NCI-H1048 (cell line): Measurements from ENCODE around the gene BMPR1A.
"Not testable (repeated sequence)": the region's sequence is repeated elsewhere in the genome, so short reads cannot be mapped to it uniquely, and the experiment has no call there.

ENCODE experiments used
- DNase-seq: peaks from one replicate; lab custom pipeline; 2025; lab: John Stamatoyannopoulos, UW

Gene BMPR1A

DNA sequence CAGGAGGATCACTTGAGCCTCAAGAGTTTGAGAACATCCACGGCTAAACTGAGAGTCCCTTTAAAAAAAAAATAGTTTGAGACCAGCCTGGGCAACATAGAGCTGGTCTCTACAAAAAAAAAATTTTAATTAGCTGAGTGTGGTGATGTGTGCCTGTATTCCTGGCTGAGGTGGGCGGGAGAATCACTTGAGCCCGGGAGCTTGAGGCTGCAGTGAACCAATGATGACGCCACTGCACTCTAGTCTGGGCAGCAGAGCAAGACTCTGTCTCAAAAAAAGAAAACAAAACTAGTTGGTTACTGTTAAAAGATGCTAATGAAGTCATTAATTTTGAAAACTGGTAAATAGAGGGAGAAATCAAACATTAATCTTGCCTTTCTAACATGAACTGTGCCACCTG lies 124.6 kb downstream of the BMPR1A start:
- no peak for DNase-seq

DNA sequence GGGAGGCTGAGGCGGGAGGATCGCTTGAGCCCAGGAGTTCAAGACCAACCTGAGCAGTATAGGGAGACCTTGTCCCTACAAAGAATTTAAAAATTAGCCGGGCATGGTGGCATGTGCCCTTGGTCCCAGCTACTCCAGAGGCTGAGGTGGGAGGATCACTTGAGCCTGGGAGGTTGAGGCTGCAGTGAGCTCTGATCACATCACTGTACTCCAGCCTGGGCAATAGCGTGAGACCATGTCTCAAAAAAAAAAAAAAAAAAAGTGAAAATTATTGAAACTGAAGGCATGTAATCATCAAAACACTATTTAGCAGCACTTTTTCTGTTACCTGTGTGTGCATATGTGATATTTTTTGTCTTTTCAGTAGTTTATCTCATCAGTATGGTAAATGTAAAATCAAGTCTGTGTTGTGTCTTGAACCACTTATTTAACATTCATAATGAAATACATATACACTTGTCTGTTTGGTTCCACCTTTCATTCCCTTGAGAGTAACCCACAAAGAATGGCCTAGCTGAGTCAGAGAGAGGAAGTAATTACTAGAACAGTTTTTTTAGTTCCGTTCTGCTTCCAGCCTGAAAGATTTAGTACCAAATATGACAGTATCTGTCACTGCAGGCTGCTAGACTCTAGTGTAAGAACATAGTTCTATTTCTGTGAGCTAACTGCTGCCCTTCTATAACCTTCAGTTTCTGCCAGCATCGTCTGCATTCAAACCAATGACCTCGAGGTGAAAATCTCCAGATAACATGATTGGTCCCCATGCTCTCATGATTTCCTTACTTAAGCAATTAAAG lies 132.4 kb downstream of the BMPR1A start:
- no peak for DNase-seq

DNA sequence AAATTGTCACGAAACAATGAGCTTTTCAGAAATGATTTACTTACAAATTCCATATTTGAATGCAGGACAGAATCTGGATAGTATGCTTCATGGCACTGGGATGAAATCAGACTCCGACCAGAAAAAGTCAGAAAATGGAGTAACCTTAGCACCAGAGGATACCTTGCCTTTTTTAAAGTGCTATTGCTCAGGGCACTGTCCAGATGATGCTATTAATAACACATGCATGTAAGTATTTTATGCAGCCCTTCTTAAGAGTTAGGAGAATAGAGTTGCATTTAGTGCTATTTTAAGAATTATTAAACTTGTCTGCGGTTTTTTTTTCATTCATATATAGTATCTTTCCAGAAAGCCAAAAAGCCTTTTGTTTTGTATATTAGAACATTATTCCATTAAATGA lies 133.6 kb downstream of the BMPR1A start:
- no peak for DNase-seq

- no peak for DNase-seq
Observed at GRCh38 chr10:86898511-86898910, 142.1 kb downstream of the BMPR1A start.

- DNase-seq = no peak
Observed at GRCh38 chr10:86899132-86899531, 142.7 kb downstream of the BMPR1A start.

DNA sequence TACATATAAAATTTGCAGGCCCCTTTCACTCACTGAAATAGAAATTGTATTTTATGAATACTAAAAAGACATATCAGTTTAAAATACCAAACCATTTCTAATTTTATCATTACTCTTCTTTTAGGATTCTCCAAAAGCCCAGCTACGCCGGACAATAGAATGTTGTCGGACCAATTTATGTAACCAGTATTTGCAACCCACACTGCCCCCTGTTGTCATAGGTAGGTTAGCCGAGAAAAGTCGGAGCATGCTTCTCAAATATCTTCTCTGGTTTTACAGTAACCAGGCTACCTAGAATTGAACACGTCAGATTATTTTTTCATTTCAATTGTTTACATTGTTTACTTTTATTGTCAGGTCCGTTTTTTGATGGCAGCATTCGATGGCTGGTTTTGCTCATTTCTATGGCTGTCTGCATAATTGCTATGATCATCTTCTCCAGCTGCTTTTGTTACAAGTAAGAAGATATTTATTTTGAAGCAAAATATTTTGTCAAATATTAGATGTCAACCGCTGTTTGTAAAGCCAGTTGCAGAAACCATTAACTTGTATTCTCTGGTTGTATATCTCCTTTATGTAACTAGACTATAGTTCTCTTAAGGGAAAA lies 143.4 kb downstream of the BMPR1A start:
- no peak for DNase-seq

- no peak for DNase-seq
Observed at GRCh38 chr10:86900955-86901354, 144.5 kb downstream of the BMPR1A start.

DNA sequence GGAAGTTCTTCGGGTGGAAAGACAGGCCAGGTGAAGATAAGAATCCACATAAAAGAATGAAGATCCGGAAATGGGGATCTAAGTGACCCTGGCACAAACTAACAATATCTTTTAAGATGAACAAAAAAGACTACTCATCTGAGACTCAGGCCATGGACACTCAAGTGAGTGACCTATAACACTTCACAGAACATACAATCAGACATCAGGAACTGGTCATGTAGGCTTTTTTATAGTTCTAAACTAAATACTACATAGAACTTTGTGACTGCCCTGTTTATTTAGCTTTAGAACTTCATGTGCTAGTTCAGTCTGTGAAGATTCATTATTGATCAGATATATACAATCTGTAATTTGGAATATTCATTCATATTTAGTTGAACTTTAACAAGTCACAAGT lies 148.2 kb downstream of the BMPR1A start:
- DNase-seq = no peak

GRCh38 chr10:86905429-86905828 lies 149.0 kb downstream of the BMPR1A start:
- no peak for DNase-seq

GRCh38 chr10:86914734-86915133 lies 158.3 kb downstream of the BMPR1A start:
- no peak for DNase-seq

DNA sequence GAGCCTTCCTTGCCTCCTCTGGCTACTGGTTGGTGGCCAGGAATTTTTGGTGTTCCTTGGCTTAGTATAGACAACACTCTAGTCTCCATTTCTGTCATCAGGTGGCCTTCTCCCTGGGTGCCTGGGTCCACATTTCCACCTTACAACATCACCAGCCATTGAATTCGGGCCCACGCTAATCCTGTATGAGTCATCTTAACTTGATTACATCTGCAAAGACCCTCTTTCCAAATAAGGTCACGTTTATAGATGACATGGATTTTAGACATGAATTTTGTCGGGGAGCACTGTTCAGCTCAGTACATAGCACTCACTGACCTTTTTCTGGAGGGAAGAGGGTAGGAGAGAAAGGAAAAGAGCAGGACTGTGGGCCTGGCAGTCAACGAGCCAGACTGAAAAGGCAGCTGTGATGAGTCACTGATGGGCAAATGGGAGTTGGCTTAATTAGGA lies 161.6 kb downstream of the BMPR1A start:
- DNase-seq = no peak

DNA sequence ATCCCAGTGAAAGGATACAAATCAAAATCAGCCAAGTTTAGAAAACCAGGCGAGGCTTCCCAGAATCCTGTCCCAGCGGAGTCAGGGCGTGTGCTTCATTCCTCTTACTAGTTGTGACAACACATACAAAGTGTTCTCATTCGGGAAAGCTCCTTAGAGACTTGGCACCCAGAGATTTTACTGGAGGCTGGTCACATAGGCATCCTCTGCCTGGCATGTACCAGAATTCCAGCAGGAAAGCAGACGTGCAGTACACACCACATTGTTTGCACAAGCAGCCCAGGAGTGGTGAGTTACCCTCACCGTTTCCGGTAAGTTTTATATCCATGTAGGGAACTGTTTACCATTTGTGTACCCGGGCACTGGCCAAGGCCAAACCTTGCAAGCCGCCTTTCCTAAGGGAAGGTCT lies 166.1 kb downstream of the BMPR1A start:
- no peak for DNase-seq

DNA sequence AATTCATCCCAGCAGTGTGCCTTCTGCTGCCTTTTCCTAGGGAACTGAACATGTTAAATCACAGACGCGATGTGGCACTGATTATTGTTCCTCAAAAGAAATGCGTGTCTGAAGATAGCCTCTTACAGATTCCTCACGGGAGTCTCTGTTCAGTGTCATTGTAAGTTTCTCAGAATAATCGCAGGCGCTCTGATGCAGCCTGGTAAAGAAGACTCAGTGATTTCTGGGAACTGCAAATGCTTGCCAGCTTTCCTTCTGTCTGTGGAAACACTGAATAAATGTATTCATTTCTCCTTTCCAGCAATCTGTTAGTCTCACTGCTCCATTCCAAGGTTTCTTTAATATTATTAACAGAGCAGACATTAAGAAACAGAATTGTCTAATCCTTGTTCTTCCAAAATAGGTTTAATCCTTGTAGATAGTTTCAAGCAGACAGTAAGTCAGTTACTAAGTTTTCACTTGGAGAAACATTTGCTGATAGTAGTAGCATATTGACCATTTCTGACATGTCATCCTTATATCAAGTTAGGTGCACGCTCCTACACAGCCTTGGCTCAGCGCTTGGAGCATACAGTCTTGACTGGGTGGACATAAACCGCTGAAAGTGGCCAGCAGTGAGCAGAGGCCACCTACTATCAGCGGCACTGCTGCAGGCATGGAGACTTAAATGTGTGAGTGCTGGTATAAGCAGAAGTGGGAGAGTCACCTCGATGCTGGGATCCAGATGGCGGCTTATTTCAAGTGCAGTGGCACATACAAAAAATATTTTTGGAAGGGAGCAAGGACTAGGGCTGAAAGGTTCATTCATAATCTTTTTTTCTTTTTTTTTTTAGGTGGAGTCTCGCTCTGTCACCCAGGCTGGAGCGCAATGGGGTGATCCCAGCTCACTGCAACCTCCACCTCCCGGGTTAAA lies 173.3 kb downstream of the BMPR1A start:
- no peak for DNase-seq

DNA sequence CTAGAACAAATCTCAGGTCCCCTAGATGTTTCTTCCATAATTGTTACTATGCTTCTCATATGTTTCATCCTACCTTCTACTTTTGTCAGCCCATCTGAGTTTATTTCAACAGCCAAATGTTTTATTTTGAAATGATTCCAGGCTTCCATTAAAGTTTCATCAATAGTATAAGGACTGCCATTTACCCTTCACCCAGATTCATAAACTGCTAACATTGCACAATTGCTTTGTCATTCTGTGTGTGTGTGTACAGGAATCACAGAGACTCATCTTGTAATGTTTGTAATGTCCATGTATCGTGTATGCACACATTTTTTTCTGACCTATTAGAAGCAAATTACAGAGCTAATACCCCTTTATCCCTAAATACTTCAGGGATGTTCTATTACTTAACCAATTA lies 175.5 kb downstream of the BMPR1A start:
- DNase-seq = no peak

GRCh38 chr10:86932674-86933073 lies 176.3 kb downstream of the BMPR1A start:
- no peak for DNase-seq

DNA sequence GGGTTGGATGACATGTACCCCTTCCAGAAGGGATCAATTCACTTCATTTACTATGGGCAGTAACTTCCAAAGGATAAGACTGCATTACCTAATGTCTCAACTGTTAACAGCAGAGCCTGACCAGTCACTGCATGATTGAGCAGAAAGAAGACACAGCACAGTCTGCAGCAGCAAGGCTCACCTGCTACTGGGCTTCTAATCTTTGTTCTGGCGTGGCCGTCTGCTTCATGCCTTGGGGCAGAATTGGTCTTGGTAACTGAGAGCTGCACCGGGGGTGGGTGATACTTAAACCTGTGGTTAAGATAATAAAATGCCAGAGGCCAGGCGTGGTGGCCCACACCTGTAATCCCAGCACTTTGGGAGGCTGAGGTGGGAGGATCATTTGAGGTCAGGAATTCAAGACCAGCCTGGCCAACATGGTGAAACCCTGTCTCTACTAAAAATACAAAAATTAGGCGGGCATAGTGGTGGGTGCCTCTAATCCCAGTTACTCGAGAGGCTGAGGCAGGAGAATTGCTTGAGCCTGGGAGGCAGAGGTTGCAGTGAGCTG lies 177.8 kb downstream of the BMPR1A start:
- not testable (repeated sequence) for DNase-seq

GRCh38 chr10:86936661-86937501 lies 180.5 kb downstream of the BMPR1A start:
- DNase-seq = no peak

DNA sequence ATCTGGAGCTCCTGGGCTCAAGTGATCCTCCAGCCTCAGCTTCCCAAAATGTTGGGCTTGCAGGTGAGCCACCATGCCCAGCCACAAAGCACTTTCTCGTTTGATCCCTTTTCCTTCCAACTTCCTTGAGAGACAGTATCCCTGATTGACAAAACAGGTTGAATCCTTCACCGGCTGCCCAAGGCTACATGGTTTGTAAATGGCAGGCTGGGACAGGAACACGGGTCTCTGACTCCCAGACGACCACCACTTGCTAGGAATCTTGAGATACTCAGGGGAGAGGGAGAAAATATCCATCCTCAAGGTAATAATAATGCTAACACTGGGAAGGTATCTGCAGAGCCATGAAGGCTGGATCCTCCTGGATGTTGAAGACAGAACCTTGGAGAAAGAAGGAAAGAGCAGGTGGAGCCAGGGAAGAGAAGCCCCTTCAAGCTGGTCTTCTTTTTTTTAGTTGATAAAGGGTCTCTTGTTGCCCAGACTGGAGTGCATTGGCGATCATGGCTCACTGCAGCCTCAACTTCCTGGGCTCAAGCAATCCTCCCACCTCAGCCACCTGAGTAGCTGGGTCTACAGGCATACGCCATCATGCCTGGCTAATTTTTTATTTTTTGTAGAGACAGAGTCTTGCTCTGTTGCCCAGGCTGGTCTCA lies 181.2 kb downstream of the BMPR1A start:
- DNase-seq = no peak

GRCh38 chr10:86938260-86938659 lies 181.8 kb downstream of the BMPR1A start:
- DNase-seq = no peak

DNA sequence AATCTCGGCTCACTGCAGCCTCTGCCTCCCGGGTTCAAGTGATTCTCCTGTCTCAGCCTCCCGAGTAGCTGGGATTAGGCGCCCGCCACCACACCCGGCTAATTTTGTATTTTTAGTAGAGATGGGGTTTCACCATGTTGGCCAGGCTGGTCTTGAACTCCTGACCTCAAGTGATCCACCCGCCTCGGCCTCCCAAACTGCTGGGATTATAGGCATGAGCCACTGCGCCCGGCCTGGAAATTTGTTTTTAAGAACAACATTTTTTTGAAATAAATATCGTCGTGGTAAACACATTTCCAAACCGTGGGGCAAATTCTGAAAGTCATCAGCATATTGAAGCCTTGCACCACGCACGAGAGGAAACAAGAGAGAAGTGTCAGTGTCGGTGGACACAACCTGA lies 183.7 kb downstream of the BMPR1A start:
- DNase-seq = not testable (repeated sequence)

DNA sequence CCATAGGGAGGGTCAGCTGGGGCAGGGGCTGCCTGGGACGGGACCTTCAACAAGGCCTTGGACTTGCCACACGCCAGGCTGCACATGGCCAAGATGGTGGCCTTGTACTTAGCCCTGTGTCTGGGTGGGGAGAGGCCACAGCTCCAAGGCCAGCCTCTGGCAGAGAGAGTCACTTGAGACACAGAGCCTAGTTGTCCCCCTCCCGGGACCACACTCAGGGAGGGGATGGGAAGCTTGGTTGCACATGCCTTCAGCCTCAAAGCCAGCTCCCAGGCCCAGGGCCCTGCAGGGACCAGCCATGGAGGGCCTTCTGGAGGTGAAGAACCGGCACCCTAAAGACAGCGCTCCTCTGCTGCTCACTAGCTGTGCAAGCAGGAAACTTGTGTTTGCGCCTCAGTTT lies 184.3 kb downstream of the BMPR1A start:
- no peak for DNase-seq
